ENCODE results near the gene CACNA1I. TPM values are rescaled to one million over a fixed set of nuclear protein-coding genes. Genes with fewer than 3 reads are reported as not detected.

Gene CACNA1I
- total RNA-seq, 1 experiment from 2014 or later = 0.15 TPM

GRCh38 chr22:39592081-39593065 is 21.8 kb downstream of the CACNA1I start (continued):
- TF ChIP-seq REST (IDR thresholded peaks at IDR 0.05; ENCODE audit: low read depth) = no peak

DNA sequence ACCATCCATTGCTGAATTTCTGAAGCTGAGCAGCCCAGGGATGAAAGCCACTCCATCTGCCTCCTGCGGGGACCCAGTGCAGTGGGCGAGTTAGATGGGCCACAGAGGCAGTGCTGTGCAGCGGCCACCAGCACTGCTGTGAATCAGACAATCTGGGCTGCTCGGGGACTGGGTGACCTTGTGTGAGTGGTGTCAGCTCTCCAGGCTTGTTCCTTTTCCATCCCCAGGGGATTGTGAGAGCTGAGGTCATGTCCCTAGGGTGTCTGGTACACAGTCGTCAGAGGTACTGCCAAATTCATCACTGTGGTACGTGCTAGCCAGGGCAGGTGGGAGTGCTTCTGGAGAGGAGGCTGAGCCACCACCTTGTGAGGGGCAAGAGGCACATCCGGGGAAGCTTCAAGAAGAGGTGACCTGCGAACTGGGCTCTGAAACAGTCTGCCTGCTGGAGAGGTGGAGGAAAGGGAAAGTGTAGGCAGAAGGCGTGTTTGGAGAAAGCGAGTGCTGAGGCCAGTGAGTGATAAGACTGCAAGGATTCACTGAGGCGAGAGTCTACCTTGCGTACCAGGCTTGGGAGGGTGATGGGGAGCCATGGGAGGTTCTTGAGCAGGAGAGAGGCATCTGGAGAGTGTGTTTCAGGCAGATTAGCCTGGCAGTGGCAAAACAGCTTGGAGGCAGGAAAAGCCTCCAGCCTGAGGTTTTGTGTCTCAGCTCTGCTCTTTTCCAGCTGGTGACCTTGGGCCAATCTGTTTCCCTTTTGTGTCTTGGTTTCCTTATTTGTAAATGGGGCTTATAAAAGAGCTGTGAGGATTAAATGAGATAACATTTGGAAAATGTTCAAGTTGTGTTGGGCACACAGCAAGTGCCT is 22.7 kb downstream of the CACNA1I start:
- DNase-seq (ENCODE audit: low read depth, low spot score) (no peak), ATAC-seq (peak; percentile 58)
- peak overlapping the region; percentile 68 for H3K4me2 ChIP-seq (ENCODE audit: low read length)
- H3K27ac ChIP-seq (ENCODE audit: low read depth, low read length) = no peak overlapping the region
- H3K4me1 ChIP-seq (ENCODE audit: control insufficient read depth in 1 of 2, insufficient read depth in 2 of 2, low read length in 2 of 2) = peaks cover 19 to 26% of the 10 kb centered on the region in 2 experiments
- no peaks in the 10 kb centered on the region for H3K79me2 ChIP-seq (ENCODE audit: insufficient read depth, low read length)
- ChIA-PET CTCF (no interaction called here), POLR2A (no interaction called here), RAD21 (ENCODE audit: low non-redundant PET in 1 of 2, low total read pairs in 2 of 2, uncharacterized antibody in 2 of 2, unreplicated experiment in 2 of 2) (no interaction called here)
- no peaks in the 10 kb centered on the region for H4K20me1 ChIP-seq (ENCODE audit: insufficient read depth)
- peak overlapping the region; percentile 42; the same call in 1 of the 2 replicates for H3K9ac ChIP-seq (ENCODE audit: low read length)
- H3K27me3 ChIP-seq (ENCODE audit: insufficient read depth, low read length) = no peaks in the 10 kb centered on the region
- intact Hi-C loops (cut with micrococcal nuclease) = no loop called here
- no peaks in the 10 kb centered on the region for H3K9me2 ChIP-seq (ENCODE audit: insufficient read depth)
- no TSS peak for BruUV-seq (replicated peaks)
- H2AFZ ChIP-seq (ENCODE audit: low read depth, low read length, poor library complexity, severe bottlenecking) = no peak overlapping the region
- H3K36me3 ChIP-seq (ENCODE audit: control insufficient read depth in 1 of 2, insufficient read depth in 2 of 2, low read length in 2 of 2) = no peaks in the 10 kb centered on the region
- H3K9me3 ChIP-seq (ENCODE audit: control insufficient read depth in 1 of 2, insufficient read depth in 1 of 2, low read depth in 1 of 2, low read length in 2 of 2) = no peaks in the 10 kb centered on the region
- H3K4me3 ChIP-seq (replicated peaks in 1 of 2; ENCODE audit: low read depth in 1 of 2, low read length in 2 of 2) = peak overlapping the region in 1 of 2 experiments; percentile 34; a peak in 1 of 4 replicates
- TF ChIP-seq, protein P1, sequence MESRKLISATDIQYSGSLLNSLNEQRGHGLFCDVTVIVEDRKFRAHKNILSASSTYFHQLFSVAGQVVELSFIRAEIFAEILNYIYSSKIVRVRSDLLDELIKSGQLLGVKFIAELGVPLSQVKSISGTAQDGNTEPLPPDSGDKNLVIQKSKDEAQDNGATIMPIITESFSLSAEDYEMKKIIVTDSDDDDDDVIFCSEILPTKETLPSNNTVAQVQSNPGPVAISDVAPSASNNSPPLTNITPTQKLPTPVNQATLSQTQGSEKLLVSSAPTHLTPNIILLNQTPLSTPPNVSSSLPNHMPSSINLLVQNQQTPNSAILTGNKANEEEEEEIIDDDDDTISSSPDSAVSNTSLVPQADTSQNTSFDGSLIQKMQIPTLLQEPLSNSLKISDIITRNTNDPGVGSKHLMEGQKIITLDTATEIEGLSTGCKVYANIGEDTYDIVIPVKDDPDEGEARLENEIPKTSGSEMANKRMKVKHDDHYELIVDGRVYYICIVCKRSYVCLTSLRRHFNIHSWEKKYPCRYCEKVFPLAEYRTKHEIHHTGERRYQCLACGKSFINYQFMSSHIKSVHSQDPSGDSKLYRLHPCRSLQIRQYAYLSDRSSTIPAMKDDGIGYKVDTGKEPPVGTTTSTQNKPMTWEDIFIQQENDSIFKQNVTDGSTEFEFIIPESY (IDR thresholded peaks at IDR 0.05; ENCODE audit: extremely low read depth, insufficient replicate concordance, low read length) = no peak
- TF ChIP-seq EGR1 (IDR thresholded peaks at IDR 0.05; ENCODE audit: low read depth) (no peak), SP1 (IDR thresholded peaks at IDR 0.05; ENCODE audit: low read depth) (no peak), EZH2 (IDR thresholded peaks at IDR 0.05) (no peak), CTCF (IDR thresholded peaks at IDR 0.05 in 2 of 3, conservative IDR thresholded peaks at IDR 0.05 in 1 of 3; ENCODE audit: borderline replicate concordance in 1 of 3, insufficient read depth in 1 of 3, low read depth in 2 of 3, low read length in 2 of 3) (no peak), ELF1 (IDR thresholded peaks at IDR 0.05; ENCODE audit: borderline replicate concordance, low read depth) (no peak), POLR2A (IDR thresholded peaks at IDR 0.05; ENCODE audit: borderline replicate concordance, extremely low read depth, insufficient read depth, insufficient read length) (no peak), SIN3A (IDR thresholded peaks at IDR 0.05; ENCODE audit: low read depth) (no peak), CEBPB (IDR thresholded peaks at IDR 0.05; ENCODE audit: low read depth) (no peak), FOSL1 (IDR thresholded peaks at IDR 0.05; ENCODE audit: low read depth) (no peak), RAD21 (IDR thresholded peaks at IDR 0.05; ENCODE audit: low read depth) (no peak), SRF (IDR thresholded peaks at IDR 0.05; ENCODE audit: low read depth) (no peak), JUND (IDR thresholded peaks at IDR 0.05) (no peak), POLR2AphosphoS5 (IDR thresholded peaks at IDR 0.05; ENCODE audit: low read depth, low read length) (no peak), ZFX (IDR thresholded peaks at IDR 0.05) (no peak)
